ENCODE data around the gene CCDC182. TPM values are rescaled to one million over a fixed set of nuclear protein-coding genes. Genes with fewer than 3 reads are reported as not detected.

The CCDC182 gene
- 0.31 TPM for total RNA-seq

GRCh38 chr17:57745242-57745641, at the start of gene CCDC182:
Gene CCDC182 (minus strand): TSS chr17:57745299. CDS start chr17:57745272, 27 bp downstream.
- DNase-seq, result no peak

- DNase-seq, result no peak
Measured at GRCh38 chr17:57794841-57795240, 49.7 kb upstream of the CCDC182 start.

GRCh38 chr17:57788725-57789124, 43.6 kb upstream of the CCDC182 start:
- DNase-seq, result no peak

GRCh38 chr17:57785022-57785421, 39.9 kb upstream of the CCDC182 start:
- DNase-seq, result no peak

- no peak for DNase-seq
Measured at GRCh38 chr17:57784226-57784895, 39.3 kb upstream of the CCDC182 start.

- DNase-seq, result peak; percentile 35
Measured at GRCh38 chr17:57783338-57783742, 38.2 kb upstream of the CCDC182 start.

- no peak for DNase-seq
Measured at GRCh38 chr17:57782647-57783337, 37.7 kb upstream of the CCDC182 start.

- no peak for DNase-seq
Measured at GRCh38 chr17:57782062-57782490, 37.0 kb upstream of the CCDC182 start.

GRCh38 chr17:57781386-57782061, 36.4 kb upstream of the CCDC182 start:
- no peak for DNase-seq

GRCh38 chr17:57779706-57780105, 34.6 kb upstream of the CCDC182 start:
- no peak for DNase-seq

- DNase-seq, result no peak
Measured at GRCh38 chr17:57778306-57778705, 33.2 kb upstream of the CCDC182 start.

GRCh38 chr17:57776366-57776765, 31.3 kb upstream of the CCDC182 start:
- DNase-seq, result no peak

GRCh38 chr17:57774872-57775271, 29.8 kb upstream of the CCDC182 start:
- no peak for DNase-seq

- DNase-seq, result no peak
Measured at GRCh38 chr17:57773557-57773956, 28.5 kb upstream of the CCDC182 start.

GRCh38 chr17:57772774-57773173, 27.7 kb upstream of the CCDC182 start:
- no peak for DNase-seq

GRCh38 chr17:57767561-57767960, 22.5 kb upstream of the CCDC182 start:
- DNase-seq, result no peak

GRCh38 chr17:57766318-57766943, 21.3 kb upstream of the CCDC182 start:
- no peak for DNase-seq

GRCh38 chr17:57762452-57763395, 17.6 kb upstream of the CCDC182 start:
- no peak for DNase-seq

GRCh38 chr17:57761887-57762286, 16.8 kb upstream of the CCDC182 start:
- DNase-seq, result no peak

- DNase-seq, result no peak
Measured at GRCh38 chr17:57760046-57760445, 14.9 kb upstream of the CCDC182 start.

- no peak for DNase-seq
Measured at GRCh38 chr17:57758654-57759053, 13.6 kb upstream of the CCDC182 start.

GRCh38 chr17:57757735-57758134, 12.6 kb upstream of the CCDC182 start:
- DNase-seq, result no peak

Data from occipital lobe (tissue), 2 donors.